GM18867 (cell line): ENCODE data around the gene DIP2C.
"Not testable (repeated sequence)": the region's sequence is repeated elsewhere in the genome, so short reads cannot be mapped to it uniquely, and the experiment has no call there.

Source experiments
- ATAC-seq: cut with Tn5 transposase; IDR thresholded peaks from one replicate; pipeline ENCODE4 v1.9.1; 2021; ENCODE audit warnings: mild to moderate bottlenecking, moderate library complexity; ENCODE audit not compliant: unreplicated experiment

DIP2C gene

GRCh38 chr10:644076-644942, 45.2 kb downstream of the DIP2C start:
- ATAC-seq: no peak

GRCh38 chr10:642186-642890, 47.1 kb downstream of the DIP2C start:
- no peak for ATAC-seq

- no peak for ATAC-seq
Observed at GRCh38 chr10:641149-642010, 48.1 kb downstream of the DIP2C start.

GRCh38 chr10:640673-641045, 48.8 kb downstream of the DIP2C start:
- ATAC-seq: no peak

- no peak for ATAC-seq
Observed at GRCh38 chr10:639751-640672, 49.5 kb downstream of the DIP2C start.

GRCh38 chr10:639001-639750, 50.3 kb downstream of the DIP2C start:
- ATAC-seq: no peak

- ATAC-seq: no peak
Observed at GRCh38 chr10:637771-638195, 51.7 kb downstream of the DIP2C start.

GRCh38 chr10:637221-637620, 52.2 kb downstream of the DIP2C start:
- no peak for ATAC-seq

- no peak for ATAC-seq
Observed at GRCh38 chr10:636769-637168, 52.7 kb downstream of the DIP2C start.

- no peak for ATAC-seq
Observed at GRCh38 chr10:636016-636730, 53.3 kb downstream of the DIP2C start.

GRCh38 chr10:635088-635861, 54.2 kb downstream of the DIP2C start:
- no peak for ATAC-seq

- no peak for ATAC-seq
Observed at GRCh38 chr10:634256-634655, 55.2 kb downstream of the DIP2C start.

- no peak for ATAC-seq
Observed at GRCh38 chr10:633279-634245, 55.9 kb downstream of the DIP2C start.

- ATAC-seq: not testable (repeated sequence)
Observed at GRCh38 chr10:632807-633177, 56.7 kb downstream of the DIP2C start.

GRCh38 chr10:632155-632806, 57.2 kb downstream of the DIP2C start:
- not testable (repeated sequence) for ATAC-seq

GRCh38 chr10:631266-631665, 58.2 kb downstream of the DIP2C start:
- no peak for ATAC-seq
